HEK293 (cell line): ENCODE results near the gene DNAH12.

Experiments used
- AEBP2 ChIP-seq: fragments of 450-650 bp; formaldehyde crosslinking; IDR thresholded peaks from 2 replicates; pipeline ENCODE4 v1.5.1; 2016; ENCODE audit warnings: missing biosample characterization, missing genetic modification characterization, borderline replicate concordance
- CTCF ChIP-seq: fragments of 450-650 bp; formaldehyde crosslinking; IDR thresholded peaks from 2 replicates; pipeline ENCODE4 v1.5.1; 2016; ENCODE audit warnings: missing biosample characterization, missing genetic modification characterization
- PBX3 ChIP-seq: sonication (generic); formaldehyde crosslinking; IDR thresholded peaks from 2 replicates; pipeline ENCODE4 v1.8.1; 2022; ENCODE audit warnings: mild to moderate bottlenecking, moderate library complexity, missing genetic modification reagents
- REST ChIP-seq: fragments of 450-650 bp; formaldehyde crosslinking; IDR thresholded peaks from 2 replicates; pipeline ENCODE4 v1.5.1; 2016; ENCODE audit warnings: missing biosample characterization, missing genetic modification characterization
- SP3 ChIP-seq: fragments of 450-650 bp; formaldehyde crosslinking; IDR thresholded peaks from 2 replicates; pipeline ENCODE4 v1.5.1; 2016; ENCODE audit warnings: missing biosample characterization, missing genetic modification characterization
- ZBTB11 ChIP-seq: fragments of 450-650 bp; formaldehyde crosslinking; conservative IDR thresholded peaks from 2 replicates; pipeline ENCODE4 v1.5.1; 2016; ENCODE audit warnings: low read depth, missing biosample characterization, missing genetic modification characterization
- ZNF140 ChIP-seq: fragments of 450-650 bp; formaldehyde crosslinking; IDR thresholded peaks from 2 replicates; pipeline ENCODE4 v1.5.1; 2016; ENCODE audit warnings: missing biosample characterization, missing genetic modification characterization
- ZNF184 ChIP-seq: fragments of 450-650 bp; IDR thresholded peaks from 2 replicates; pipeline ENCODE4 v1.5.1; 2018; ENCODE audit warnings: missing biosample characterization, mild to moderate bottlenecking, missing genetic modification characterization
- ZNF24 ChIP-seq: fragments of 450-650 bp; formaldehyde crosslinking; IDR thresholded peaks from 2 replicates; pipeline ENCODE4 v1.5.1; 2016; ENCODE audit warnings: missing biosample characterization, missing genetic modification characterization
- ZNF274 ChIP-seq, 2 experiments: fragments of 200-500 bp in 1 of 2; fragments of 450-650 bp in 1 of 2; sonication (Bioruptor generic) in 1 of 2; formaldehyde crosslinking in 1 of 2; IDR thresholded peaks; 2 replicates each; pipeline versions ENCODE4 v1.5.1 to v1.6.1; 2014 to 2016; ENCODE audit warnings: borderline replicate concordance in 1 of 2, inconsistent platforms in 1 of 2, low read length in 1 of 2, missing biosample characterization in 1 of 2, missing genetic modification characterization in 1 of 2
- ZNF292 ChIP-seq: fragments of 450-650 bp; formaldehyde crosslinking; IDR thresholded peaks from 2 replicates; pipeline ENCODE4 v1.5.1; 2016; ENCODE audit warnings: low read depth, missing biosample characterization, missing genetic modification characterization, borderline replicate concordance
- ZNF362 ChIP-seq: fragments of 450-650 bp; formaldehyde crosslinking; IDR thresholded peaks from 2 replicates; pipeline ENCODE4 v1.5.1; 2016; ENCODE audit warnings: missing biosample characterization, missing genetic modification characterization
- ZNF426 ChIP-seq: fragments of 450-650 bp; formaldehyde crosslinking; IDR thresholded peaks from 2 replicates; pipeline ENCODE4 v1.5.1; 2017; ENCODE audit warnings: missing biosample characterization, missing genetic modification characterization, mild to moderate bottlenecking, inconsistent platforms, moderate library complexity
- ZNF76 ChIP-seq: fragments of 450-650 bp; formaldehyde crosslinking; IDR thresholded peaks from 2 replicates; pipeline ENCODE4; 2016; ENCODE audit warnings: low read depth, missing biosample characterization, missing genetic modification characterization, borderline replicate concordance

- TF ChIP-seq ZNF24 (no peak), ZNF184 (tag by site-specific recombination) (no peak), PBX3 (CRISPR knock-in tag) (no peak), CTCF (tag by site-specific recombination) (no peak), ZBTB11 (no peak), AEBP2 (no peak), ZNF292 (tag by site-specific recombination) (no peak), SP3 (tag by site-specific recombination) (no peak), ZNF362 (tag by site-specific recombination) (no peak), ZNF76 (tag by site-specific recombination) (no peak), ZNF274 (IDR thresholded peaks at IDR 0.05; ENCODE audit: low read length) (no peak), ZNF274 (tag by site-specific recombination; IDR thresholded peaks at IDR 0.05; ENCODE audit: borderline replicate concordance) (no peak), ZNF140 (tag by site-specific recombination) (no peak), REST (tag by site-specific recombination) (no peak), ZNF426 (tag by site-specific recombination) (no peak)
Measured at GRCh38 chr3:57559526-57559925, 15.4 kb upstream of the DNAH12 start.
